ENCODE results near the gene KIF23.

The KIF23 gene

DNA sequence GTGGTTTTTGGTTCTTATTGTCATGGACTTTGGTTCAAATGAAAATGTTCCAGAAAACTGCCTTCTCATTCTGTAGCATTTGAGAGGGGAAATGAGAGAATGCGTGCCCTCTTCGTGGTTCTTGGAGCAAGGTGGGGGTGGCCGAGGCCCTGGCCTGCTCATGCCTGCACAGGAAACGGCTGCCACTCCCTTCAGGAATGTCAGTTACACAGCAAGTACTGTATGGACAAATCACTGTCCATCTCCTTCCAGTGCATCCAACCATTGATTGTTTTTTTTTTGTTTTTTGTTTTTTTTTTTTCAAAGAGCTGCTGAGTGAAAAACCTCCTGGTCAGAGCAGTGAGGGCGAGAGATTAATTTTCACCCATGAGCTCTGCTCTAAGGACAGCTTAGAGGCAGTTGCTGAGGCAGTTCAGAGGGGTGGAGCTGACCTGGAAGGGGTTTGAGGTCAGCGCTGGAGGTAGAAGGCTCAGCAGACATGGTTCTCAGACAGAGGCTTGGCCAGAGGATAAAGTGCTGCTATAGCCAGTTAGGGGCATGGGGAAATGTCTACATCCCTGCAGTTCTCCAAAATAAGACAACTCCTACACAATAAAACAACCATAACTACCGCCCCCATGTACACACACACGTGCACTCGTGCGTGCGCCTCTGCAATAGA lies 20.2 kb upstream of the KIF23 start:
- no peak for DNase-seq
- intact Hi-C loops (cut with DNase I) = loop anchor here (1.0 to 10.0 kb wide), 3 partner anchors 129 to 335 kb away; partner anchors contain the start of gene GLCE

DNA sequence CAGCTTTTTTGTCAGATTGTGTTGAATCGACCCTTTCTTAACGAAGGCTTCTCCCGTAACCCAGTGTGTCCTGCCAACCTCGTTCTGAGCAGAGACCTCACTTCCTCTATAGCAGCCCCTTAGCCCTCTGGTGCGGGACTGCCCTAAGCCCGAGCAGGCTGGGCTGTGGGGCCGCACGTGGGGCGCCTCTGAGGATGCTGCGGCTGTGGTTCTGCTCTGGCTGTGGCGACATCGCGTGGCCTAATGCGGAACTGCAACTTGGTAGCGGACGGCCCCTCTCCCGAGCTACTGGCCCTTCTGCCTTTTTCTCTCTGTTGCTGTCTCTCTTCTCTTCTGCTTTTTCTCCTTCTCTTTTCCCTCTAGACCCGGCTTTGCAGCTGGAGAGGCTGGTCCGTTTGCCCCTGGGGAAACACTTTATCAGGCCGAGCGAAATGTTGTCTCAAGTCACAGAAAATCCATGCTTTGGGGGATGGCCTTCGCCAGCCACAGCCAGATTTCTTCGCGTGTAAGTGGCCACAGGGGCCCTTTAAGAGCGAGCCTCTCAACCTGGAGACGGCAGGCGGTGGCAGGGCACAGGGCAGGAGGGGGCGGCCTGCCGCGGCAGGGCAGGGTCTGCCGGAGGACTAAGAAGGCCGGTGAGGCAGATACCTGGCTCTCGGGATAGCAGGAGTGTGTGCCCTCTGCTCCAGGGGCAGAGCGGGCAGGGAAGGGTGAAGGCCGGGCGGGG lies 19.4 kb upstream of the KIF23 start:
- intact Hi-C loops (cut with DNase I) = loop anchor here (1.0 to 10.0 kb wide), 3 partner anchors 130 to 335 kb away; partner anchors contain the start of gene GLCE
- peak; percentile 74 to 98 (median 92) for DNase-seq

DNA sequence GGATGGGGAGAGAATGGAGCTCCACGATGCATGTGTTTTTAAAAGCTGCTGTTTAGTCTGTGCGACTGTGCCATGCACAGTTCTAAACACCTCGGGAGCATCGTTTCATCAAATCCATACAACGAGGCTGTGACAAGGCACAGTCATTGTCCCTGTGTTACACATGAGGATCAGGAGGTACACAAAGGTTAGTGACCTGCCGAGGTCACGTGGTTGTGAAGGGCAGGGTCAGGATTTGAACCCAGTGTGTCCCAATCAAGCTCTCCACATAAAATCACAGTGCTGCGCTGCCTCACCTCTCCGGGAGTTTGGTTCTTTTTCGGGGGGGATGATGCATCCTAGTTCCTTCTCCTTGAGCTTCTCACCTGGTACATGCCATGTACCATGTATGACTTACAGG lies 18.7 kb upstream of the KIF23 start:
- no peak for DNase-seq
- intact Hi-C loops (cut with DNase I) = loop anchor here (10.0 kb wide), 1 partner anchor 131 kb away; no protein-coding TSS in a partner anchor

DNA sequence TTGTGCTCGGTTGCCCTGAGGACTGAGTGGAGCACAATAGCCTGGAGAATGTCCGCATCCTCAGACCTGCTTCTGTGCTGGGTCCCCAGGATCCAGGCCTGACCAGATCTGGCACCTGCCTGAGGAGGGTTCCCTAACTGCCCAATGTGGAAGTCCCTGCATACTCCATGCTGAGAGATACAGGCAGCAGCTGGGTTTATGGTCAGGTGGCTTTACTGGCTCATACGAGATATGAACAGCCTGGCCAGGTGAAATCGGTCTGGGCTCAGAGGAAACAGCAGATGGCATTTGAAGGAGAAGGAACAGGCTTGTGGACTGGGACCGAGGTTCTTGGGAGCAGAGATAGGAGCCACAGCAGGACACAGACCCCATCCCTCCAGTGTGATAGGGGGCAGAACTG lies 18.2 kb upstream of the KIF23 start:
- intact Hi-C loops (cut with DNase I) = loop anchor here (10.0 kb wide), 1 partner anchor 131 kb away; no protein-coding TSS in a partner anchor
- DNase-seq = no peak

DNA sequence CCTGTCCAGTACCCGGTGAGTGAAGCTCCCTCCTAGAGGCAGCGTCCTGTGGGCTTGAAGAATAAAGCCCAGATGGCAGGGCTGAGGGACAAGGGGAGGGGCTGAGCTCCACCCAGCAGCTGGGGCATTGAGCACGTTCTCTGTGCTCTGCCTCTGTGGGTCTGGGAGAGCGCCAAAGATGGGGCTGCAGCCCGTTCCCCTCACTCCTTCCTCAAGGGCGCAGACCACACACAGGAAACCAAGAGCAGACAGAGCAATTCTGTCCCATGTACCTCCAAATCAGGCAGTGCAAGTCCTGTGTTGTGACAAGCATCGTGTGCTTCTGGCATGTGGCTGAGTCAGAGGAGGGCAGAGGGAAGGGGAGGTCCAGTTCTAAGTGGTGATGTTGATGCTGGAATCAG lies 15.7 kb upstream of the KIF23 start:
- intact Hi-C loops (cut with DNase I) = loop anchor here (10.0 kb wide), 1 partner anchor 134 kb away; no protein-coding TSS in a partner anchor
- no peak for DNase-seq

DNA sequence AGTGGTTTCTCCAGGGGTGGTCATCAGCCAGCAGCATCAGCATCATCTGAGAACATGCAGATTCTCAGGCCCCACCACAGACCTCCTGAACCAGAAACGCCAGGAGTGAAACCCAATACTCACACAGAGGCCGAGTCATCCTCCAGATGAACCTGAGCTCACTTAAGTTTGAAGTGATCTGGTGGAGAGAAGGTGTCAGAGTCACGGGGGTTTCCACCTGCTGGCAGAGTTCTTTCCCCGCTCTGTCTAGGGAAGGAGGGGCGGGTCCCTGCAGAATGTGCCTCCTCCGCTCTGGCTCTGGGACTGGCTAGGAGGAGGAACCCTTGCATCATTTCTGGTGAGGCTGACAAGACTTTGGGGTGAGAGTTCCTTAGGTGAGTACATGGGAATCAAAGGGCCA lies 13.3 kb upstream of the KIF23 start:
- intact Hi-C loops (cut with DNase I) = no loop called here
- DNase-seq = no peak

DNA sequence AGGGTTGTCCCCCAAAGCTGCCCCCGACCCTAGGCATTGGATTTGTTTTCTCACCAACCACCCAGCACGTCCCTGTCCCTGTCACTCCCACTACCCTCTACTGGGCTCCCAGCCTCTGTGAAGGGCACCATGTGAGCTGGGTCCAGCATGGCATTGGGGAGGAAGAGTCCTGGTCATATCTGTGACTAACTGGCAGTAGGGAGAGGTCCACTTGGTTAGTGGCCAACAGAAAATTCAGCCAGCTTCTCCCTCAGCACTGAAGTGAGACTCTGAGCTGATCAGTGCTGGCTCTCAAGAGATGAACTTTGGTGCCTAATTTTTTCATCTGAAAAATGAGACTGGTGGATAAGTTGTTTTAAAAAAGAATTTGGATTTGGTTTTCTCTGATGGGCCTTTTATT lies 11.3 kb upstream of the KIF23 start:
- no peak for DNase-seq
- intact Hi-C loops (cut with DNase I) = no loop called here

DNA sequence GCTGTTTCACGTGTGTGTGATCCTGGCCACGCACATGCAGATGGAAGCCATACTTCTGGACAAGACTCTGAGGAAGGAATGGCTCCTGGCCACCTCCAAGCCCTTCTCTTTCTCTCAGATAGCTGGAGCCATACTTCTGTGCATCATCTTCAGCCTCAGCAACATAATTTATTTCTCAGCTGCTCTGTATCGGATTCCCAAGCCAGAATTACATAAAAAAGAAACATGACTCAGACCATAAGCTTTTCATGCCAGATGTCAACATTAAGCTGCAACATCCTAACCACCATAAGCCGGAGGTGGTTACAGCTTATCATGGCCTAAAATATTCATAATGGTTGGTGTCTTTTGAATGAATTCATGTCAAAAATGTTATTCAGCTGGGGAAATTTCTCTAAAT lies 10.6 kb upstream of the KIF23 start:
- no peak for DNase-seq
- intact Hi-C loops (cut with DNase I) = no loop called here

DNA sequence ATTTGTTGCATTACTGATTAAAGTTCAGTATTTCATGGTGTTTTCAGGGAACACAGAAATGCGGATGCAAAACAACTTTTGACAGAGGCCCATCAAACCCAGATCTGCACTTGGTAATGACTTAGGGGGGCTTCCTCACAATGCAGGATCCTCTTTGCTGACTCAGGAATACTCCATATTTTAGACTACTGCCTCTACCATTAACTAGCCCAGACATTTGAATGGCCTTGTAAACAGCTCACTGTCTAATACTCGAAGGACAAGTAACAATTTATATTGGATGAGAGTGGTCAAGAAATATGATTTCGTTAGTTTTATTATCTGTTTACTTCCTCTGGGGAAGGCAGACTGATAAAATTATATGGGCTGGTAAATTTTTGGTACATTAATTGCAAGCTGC lies 9.0 kb upstream of the KIF23 start:
- intact Hi-C loops (cut with DNase I) = no loop called here
- no peak for DNase-seq

DNA sequence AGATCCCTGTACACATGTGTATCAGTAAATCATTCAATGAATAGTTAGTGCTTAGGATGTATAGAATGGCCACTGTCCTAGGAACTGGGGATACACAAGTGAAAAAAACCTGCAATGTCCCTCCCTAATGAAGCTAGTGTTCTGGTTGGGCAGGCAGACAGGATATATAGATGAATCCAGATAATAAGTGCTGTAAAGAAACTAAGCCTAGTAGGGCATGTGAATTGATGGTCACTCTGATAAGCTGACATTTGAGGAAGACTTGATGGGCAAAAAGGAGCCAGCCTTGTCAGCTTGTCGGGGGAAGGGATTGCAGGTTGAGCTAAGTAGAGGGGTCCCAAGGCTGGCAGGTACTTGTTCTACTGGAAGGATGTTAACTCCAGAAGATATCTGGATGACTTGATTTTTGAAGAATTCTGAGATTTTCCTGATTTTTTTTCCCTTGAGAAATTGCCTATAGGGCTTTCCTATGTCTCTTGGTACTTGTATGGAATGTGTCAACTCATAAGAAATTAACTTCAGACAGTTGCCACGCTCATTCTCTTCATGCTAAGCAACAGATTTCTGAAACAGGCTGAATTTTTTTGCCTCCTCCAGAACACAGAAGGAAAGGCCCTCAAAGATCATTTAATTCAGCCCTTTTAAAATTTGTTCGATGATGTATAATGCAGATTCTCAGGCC lies 6.3 kb upstream of the KIF23 start:
- intact Hi-C loops (cut with DNase I) = no loop called here
- no peak for DNase-seq

DNA sequence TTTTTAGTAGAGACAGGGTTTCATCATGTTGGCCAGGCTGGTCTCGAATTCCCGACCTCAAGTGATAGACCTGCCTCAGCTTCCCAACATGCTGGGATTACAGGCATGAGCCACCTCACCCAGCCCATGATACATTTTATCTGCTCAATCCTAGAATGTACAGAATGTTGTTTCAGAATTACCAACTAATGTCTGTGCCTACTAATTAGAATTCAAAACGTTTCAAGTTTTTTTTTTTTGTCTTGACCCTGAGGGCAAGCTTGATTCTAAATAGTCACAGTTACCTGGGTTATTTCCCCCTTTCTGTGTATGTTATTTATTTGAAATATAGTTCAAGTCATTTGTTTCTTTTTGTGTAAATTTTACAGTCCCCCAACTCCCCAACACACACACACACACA lies 5.3 kb upstream of the KIF23 start:
- DNase-seq = no peak
- intact Hi-C loops (cut with DNase I) = no loop called here

DNA sequence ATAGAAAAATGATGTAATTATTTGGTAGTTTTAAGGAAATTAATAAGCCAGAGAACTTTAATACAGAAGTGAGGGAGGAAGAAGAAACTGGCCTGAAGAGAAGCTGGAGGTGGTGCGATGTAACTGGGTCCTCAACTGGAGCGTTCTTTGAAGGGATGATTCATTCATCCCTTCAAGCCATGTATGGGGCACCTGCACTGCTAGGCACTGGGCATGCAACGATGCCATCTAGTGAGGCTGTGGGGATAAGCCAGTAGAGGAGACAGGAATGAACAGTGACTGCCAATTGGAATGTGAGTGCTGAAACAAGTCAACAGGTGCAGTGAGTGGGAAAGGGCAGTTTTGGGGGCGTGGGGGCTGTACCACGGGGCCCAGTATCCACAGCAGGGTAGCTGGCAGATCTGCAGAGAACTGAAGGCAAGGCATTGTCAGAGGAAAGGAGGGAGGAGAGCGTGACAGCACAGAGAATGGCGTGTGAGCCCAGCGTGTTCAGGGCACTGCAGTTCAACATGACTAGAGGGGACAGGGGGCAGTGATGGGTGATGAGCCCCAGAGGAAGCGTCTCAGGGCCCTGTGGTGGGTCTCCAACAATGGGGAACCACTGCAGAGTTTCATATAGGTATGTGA lies 3.8 kb upstream of the KIF23 start:
- DNase-seq = peak in 6 of 10 donors; percentile 33 to 88 (median 51)
- intact Hi-C loops (cut with DNase I) = no loop called here

DNA sequence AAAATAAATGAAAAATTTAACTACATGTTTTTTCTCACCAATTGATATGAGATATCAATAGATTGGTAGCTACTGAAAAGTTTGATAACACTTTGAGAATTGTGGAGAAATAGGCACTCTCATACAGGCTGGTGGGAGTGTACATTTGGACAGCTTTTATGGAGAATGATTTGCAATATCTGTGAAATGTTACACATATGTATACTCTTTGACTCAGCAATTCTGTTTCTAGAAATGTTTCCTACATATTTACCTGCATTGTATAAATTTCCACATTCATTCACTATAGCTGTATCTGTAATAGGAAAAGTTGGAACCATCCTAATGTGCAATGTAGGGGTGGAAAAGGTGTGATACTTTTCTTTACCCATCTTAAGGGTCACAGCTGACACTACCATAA lies 1.9 kb upstream of the KIF23 start:
- DNase-seq = no peak

DNA sequence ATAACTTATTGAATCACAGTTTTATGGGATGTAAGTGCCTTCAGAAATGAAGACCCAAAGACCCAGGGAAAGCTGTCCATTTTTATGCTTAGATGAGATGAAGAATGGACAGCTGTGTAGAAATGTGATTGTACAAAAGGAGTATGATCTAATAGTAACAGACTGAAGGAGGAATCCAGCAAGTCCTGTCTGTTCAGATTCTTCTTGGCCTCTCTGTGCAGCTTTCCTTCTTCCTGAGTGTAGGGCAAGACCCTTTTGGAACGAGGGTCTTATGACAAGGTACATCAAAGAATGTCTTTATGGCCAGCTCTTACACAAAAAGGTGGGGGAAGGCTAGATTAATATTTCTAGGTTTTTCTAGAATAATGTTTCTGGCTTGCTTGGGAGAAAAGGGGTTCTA lies 1.4 kb upstream of the KIF23 start:
- intact Hi-C loops (cut with DNase I) = no loop called here
- no peak for DNase-seq

More for the DNA sequence above, 1.9 kb upstream of the KIF23 start:
- intact Hi-C loops (cut with DNase I) = no loop called here

DNA sequence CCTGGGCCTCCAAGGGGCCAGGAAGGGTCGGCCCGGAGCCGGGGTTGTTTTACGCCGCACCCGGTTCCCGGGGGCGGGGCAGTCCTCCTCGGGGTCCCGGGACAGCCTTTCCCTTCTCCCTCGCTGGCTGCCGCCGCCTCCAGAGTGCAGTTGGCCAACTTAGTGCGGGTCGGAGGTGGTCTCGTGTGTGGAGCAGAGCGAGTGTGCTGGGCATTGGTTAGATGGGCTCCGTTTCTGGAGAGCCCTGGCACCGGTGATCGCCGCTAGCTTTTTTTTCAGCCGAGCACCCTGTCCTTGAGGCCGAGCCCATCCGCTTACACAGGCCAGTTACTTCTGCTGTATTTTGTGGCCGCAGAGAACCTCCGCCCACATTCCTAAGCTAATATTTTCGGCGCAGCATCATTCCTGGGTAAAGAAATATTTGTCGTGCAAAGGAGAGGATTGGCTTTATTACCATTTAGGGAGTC lies 585 bp downstream of the KIF23 start:
- no peak for DNase-seq
- intact Hi-C loops (cut with DNase I) = no loop called here

DNA sequence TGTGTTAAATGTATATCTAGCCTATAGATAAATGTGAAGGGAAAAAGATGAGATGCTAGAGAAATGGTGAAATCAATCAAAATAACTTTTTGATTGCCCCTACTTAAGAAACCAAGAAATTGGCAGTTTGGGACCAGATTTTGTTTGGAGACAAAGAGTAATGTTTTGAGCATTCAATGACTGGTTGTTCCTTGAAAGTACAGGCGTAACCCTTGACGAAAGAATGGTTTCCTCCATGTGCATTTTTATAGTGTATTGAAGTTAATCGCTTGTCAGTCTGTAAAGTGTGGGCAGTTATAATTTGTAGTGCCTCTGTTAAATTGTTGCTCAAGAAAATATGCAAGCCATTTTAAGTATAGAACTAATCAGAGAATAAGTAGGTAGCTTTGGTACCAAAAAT lies 1.2 kb downstream of the KIF23 start:
- intact Hi-C loops (cut with DNase I) = no loop called here
- DNase-seq = no peak

DNA sequence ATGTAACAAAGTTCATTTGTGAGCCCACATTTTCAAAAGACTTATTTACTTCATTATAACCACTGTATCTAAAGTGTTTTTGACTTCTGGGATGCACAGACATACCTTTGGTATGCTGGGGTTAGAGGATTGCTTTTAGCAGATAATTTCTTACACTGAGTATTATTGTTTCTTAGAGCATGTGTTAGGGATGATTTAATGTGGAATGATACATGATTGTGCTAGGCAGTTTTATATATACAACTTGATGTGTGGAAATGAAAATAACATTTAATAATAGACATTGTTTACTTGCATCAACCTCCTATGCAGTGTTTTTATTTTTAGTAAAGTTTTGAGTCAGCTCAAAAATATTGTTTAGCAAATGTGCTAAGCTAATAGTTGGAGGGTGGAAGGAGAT lies 3.4 kb downstream of the KIF23 start:
- intact Hi-C loops (cut with DNase I) = no loop called here
- no peak for DNase-seq

DNA sequence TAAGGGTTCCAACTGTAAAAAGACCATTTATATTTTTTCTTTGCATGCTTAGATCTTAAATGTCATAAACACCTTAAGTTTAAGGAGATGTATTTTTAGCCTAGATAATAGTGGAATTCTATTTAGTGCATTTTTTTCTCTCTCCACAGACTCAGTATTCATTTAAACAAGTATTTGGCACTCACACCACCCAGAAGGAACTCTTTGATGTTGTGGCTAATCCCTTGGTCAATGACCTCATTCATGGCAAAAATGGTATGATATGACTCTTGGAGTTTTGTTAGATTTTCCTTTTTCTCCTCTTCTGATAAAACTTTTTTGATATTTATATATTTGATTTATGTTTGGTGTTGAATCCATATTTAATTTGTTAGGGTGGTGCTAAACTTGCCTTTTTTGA lies 7.3 kb downstream of the KIF23 start:
- intact Hi-C loops (cut with DNase I) = no loop called here
- DNase-seq = no peak

DNA sequence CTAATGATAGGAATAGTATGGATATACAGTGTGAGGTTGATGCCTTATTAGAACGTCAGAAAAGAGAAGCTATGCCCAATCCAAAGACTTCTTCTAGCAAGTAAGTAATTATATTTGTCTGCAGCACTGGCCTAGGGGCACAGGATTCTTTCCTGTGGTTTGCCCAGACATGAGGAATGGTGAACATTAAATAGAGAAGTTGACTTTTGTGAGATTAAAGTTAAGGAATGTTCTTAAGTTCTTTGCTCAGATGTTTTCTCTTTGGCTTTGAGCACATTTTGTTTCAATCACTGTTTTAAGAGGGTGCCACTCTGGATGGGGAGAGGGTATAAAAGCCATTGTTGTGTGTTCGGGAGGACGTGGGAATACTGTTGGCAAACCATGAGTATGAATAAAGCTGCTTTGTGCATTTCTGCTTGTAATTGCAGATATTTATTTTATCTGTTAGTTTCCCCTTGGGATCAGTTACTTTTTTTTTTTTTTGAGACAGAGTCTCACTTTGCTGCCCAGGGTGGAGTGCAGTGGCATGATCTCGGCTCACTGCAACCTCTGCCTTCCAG lies 8.3 kb downstream of the KIF23 start:
- intact Hi-C loops (cut with DNase I) = no loop called here
- no peak for DNase-seq

DNA sequence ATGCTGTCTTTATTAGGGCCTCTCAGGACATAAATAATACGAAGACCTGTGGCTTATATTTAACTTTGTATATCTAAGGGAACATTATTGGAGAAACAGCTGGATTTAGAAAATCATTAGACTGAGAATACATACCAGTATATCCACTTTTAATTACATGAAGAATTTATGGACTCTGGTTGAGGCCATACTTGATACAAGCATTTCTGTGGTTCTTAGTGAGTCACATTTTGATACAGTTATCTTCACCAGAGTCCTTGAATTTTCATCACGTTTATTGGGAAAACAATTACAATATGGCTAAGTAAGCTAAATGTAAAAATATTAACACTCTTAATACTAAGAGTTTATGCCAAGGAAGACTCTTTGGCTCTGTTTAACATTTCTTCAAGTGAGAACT lies 9.9 kb downstream of the KIF23 start:
- no peak for DNase-seq
- intact Hi-C loops (cut with DNase I) = no loop called here
